Measurements from ENCODE around the gene MBNL2. TPM values are rescaled to one million over a fixed set of nuclear protein-coding genes. Genes with fewer than 3 reads are reported as not detected.

MBNL2 gene
- total and polyA plus RNA-seq, 2 of the 13 experiments (the other 11 are each of a cell fraction or from before 2014, with no cell fraction given) = 30.8 to 59.0 TPM

DNA sequence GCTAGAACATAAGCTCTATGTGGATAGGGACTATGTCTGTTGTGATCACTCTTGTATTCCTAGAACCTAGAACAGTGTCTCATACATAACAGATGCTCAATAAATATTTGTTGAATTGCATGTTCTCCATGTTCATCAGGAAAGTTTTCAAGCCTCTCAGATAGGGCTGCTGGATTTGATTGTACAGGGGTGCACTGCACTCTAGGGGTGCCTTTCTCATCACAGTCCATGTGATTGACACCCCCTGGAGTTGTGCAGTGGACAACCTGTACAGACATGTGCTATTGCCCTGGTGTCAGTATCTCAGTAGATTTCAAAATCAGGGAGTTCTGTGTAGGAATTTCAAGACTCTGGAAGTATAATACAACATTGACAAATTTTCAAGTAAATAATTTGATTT is 58.9 kb downstream of the MBNL2 start:
- ATAC-seq (no peak; the same call in 2 of the 3 replicates), FAIRE-seq (no peak), DNase-seq (ENCODE audit: low spot score) (no peak)
- Histone ChIP-seq H3K27ac (ENCODE audit: extremely low read length, insufficient read depth, low read length) (peak overlapping the region; percentile 40), H3K9me3 (ENCODE audit: low read length) (no peaks in the 10 kb centered on the region), H3K4me2 (ENCODE audit: low read depth, low read length) (no peak overlapping the region), H3K79me2 (ENCODE audit: insufficient read depth, low read length) (peaks cover 99% of the 10 kb centered on the region), H4K20me1 (ENCODE audit: insufficient read depth, low read length) (peaks cover 20% of the 10 kb centered on the region; the same call in 1 of the 2 replicates), H3K9ac (ENCODE audit: insufficient read depth, low read depth, low read length) (no peak overlapping the region), H3K4me3 (replicated peaks in 1 of 3; ENCODE audit: insufficient read depth in 1 of 3, low read depth in 2 of 3, low read length in 3 of 3) (no peak overlapping the region), H3K36me3 (replicated peaks in 1 of 2; ENCODE audit: control insufficient read depth in 1 of 2, insufficient read depth in 2 of 2, low read length in 2 of 2) (peaks cover 21 to 59% of the 10 kb centered on the region in 2 experiments), H2AFZ (ENCODE audit: low read length) (no peak overlapping the region), H3K4me1 (ENCODE audit: insufficient read depth, low read length) (peaks cover 82% of the 10 kb centered on the region), H3K27me3 (ENCODE audit: control insufficient read depth in 1 of 2, insufficient read depth in 2 of 2, low read length in 2 of 2) (no peaks in the 10 kb centered on the region)
- in situ Hi-C loops (cut with HindIII; ENCODE audit: extremely low pct_ligation_motif_present, low pct_unique_long_range_greater_than_20kb) (no loop called here), intact Hi-C loops (cut with micrococcal nuclease; ENCODE audit: unreplicated experiment) (no loop called here)
- TF ChIP-seq, protein P1, sequence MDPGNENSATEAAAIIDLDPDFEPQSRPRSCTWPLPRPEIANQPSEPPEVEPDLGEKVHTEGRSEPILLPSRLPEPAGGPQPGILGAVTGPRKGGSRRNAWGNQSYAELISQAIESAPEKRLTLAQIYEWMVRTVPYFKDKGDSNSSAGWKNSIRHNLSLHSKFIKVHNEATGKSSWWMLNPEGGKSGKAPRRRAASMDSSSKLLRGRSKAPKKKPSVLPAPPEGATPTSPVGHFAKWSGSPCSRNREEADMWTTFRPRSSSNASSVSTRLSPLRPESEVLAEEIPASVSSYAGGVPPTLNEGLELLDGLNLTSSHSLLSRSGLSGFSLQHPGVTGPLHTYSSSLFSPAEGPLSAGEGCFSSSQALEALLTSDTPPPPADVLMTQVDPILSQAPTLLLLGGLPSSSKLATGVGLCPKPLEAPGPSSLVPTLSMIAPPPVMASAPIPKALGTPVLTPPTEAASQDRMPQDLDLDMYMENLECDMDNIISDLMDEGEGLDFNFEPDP (CRISPR knock-in tag; conservative IDR thresholded peaks at IDR 0.05) = no peak
- ChIA-PET CTCF (ENCODE audit: low intra/inter-chr PET ratio, low total read pairs) (no interaction called here), POLR2A (no interaction called here)
- no TSS peak for BruUV-seq (replicated peaks)

DNA sequence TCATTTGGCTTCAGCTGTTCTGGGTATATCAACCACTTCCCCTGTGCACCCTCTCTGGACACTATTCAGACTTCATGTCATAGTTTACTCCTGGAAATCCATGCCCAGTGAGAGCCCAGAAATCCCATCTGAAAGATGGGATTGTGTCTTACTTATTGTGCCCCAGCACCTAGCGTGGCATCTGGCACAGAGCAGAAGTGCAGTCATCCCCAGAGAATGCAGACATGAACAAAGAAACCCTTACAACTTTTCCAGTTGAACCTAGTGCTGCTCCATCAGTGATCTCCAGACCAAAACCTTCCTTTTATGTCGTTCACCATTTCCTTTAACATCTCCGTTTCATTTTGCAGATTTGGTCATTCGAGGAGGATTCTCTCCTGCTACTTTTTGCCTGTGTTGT is 60.6 kb downstream of the MBNL2 start:
- Histone ChIP-seq H3K4me1 (ENCODE audit: insufficient read depth, low read length) (peaks cover 82% of the 10 kb centered on the region), H3K27ac (ENCODE audit: extremely low read length, insufficient read depth, low read length) (no peak overlapping the region), H3K9ac (ENCODE audit: insufficient read depth, low read depth, low read length) (no peak overlapping the region), H3K4me3 (replicated peaks in 1 of 3; ENCODE audit: insufficient read depth in 1 of 3, low read depth in 2 of 3, low read length in 3 of 3) (no peak overlapping the region), H3K36me3 (replicated peaks in 1 of 2; ENCODE audit: control insufficient read depth in 1 of 2, insufficient read depth in 2 of 2, low read length in 2 of 2) (peaks cover 20 to 53% of the 10 kb centered on the region in 2 experiments), H2AFZ (ENCODE audit: low read length) (no peak overlapping the region), H4K20me1 (ENCODE audit: insufficient read depth, low read length) (peaks cover 20% of the 10 kb centered on the region; the same call in 1 of the 2 replicates), H3K27me3 (ENCODE audit: control insufficient read depth in 1 of 2, insufficient read depth in 2 of 2, low read length in 2 of 2) (no peaks in the 10 kb centered on the region), H3K9me3 (ENCODE audit: low read length) (no peaks in the 10 kb centered on the region), H3K4me2 (ENCODE audit: low read depth, low read length) (no peak overlapping the region), H3K79me2 (ENCODE audit: insufficient read depth, low read length) (peaks cover 96% of the 10 kb centered on the region)
- ATAC-seq (no peak), DNase-seq (ENCODE audit: low spot score) (no peak), FAIRE-seq (no peak)
- no TSS peak for BruUV-seq (replicated peaks)
- intact Hi-C loops (cut with micrococcal nuclease; ENCODE audit: unreplicated experiment) = no loop called here
- WGBS (ENCODE audit: low lambda C conversion rate) = 96% methylated on average over 4 of the region's 4 CpGs
- POLR2A ChIA-PET = no interaction called here
- CTCF ChIA-PET (ENCODE audit: low intra/inter-chr PET ratio, low total read pairs) = no interaction called here
- in situ Hi-C loops (cut with HindIII; ENCODE audit: extremely low pct_ligation_motif_present, low pct_unique_long_range_greater_than_20kb) = no loop called here
- TF ChIP-seq ZNF234 (CRISPR knock-in tag; conservative IDR thresholded peaks at IDR 0.05) (no peak), NFATC3 (CRISPR knock-in tag; IDR thresholded peaks at IDR 0.05) (no peak), HHEX (CRISPR knock-in tag; IDR thresholded peaks at IDR 0.05) (no peak), MEIS1 (CRISPR knock-in tag; IDR thresholded peaks at IDR 0.05; ENCODE audit: borderline replicate concordance) (no peak), NCOA1 (CRISPR knock-in tag; IDR thresholded peaks at IDR 0.05) (no peak), PRPF4 (IDR thresholded peaks at IDR 0.05; ENCODE audit: low read depth, low read length, poor library complexity, severe bottlenecking) (no peak), ZNF235 (CRISPR knock-in tag; IDR thresholded peaks at IDR 0.05; ENCODE audit: borderline replicate concordance) (no peak)
- TF ChIP-seq, protein P2, sequence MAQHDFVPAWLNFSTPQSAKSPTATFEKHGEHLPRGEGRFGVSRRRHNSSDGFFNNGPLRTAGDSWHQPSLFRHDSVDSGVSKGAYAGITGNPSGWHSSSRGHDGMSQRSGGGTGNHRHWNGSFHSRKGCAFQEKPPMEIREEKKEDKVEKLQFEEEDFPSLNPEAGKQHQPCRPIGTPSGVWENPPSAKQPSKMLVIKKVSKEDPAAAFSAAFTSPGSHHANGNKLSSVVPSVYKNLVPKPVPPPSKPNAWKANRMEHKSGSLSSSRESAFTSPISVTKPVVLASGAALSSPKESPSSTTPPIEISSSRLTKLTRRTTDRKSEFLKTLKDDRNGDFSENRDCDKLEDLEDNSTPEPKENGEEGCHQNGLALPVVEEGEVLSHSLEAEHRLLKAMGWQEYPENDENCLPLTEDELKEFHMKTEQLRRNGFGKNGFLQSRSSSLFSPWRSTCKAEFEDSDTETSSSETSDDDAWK (CRISPR knock-in tag; IDR thresholded peaks at IDR 0.05) = no peak
- TF ChIP-seq, protein P3, sequence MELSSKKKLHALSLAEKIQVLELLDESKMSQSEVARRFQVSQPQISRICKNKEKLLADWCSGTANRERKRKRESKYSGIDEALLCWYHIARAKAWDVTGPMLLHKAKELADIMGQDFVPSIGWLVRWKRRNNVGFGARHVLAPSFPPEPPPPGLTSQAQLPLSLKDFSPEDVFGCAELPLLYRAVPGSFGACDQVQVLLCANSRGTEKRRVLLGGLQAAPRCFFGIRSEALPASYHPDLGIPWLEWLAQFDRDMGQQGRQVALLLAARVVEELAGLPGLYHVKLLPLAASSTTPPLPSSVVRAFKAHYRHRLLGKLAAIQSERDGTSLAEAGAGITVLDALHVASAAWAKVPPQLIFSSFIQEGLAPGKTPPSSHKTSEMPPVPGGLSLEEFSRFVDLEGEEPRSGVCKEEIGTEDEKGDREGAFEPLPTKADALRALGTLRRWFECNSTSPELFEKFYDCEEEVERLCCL (CRISPR knock-in tag; IDR thresholded peaks at IDR 0.05; ENCODE audit: borderline replicate concordance) = no peak
